GM19328 (cell line): ENCODE data around the gene PPFIA4.
"Not testable (repeated sequence)": the region's sequence is repeated elsewhere in the genome, so short reads cannot be mapped to it uniquely, and the experiment has no call there.

ENCODE experiments used
- ATAC-seq: cut with Tn5 transposase; IDR thresholded peaks from one replicate; pipeline ENCODE4 v1.9.1; 2021; ENCODE audit warnings: mild to moderate bottlenecking, moderate library complexity; ENCODE audit not compliant: unreplicated experiment

The PPFIA4 gene

GRCh38 chr1:203011582-203011981 is 14.7 kb upstream of the PPFIA4 start:
- no peak for ATAC-seq

DNA sequence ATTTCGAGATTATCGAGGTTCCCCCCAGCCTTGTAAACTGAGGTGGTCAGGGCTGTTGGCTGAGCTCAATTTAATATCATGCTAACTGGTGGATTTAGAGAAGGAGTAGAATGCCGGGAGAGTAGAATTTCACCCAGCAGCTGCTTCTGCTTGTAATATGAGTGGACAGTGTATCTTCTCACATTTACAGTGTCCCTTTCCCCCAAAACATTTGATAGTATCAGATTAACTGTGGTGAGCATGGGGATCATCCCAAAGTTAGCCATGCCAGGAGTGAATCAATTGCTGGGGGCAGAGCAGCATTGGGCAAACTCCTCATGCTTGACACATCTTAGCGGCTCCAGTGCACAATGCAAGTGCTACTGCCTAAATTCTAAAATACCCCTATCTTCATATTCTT is 9.2 kb upstream of the PPFIA4 start:
- ATAC-seq, result no peak

DNA sequence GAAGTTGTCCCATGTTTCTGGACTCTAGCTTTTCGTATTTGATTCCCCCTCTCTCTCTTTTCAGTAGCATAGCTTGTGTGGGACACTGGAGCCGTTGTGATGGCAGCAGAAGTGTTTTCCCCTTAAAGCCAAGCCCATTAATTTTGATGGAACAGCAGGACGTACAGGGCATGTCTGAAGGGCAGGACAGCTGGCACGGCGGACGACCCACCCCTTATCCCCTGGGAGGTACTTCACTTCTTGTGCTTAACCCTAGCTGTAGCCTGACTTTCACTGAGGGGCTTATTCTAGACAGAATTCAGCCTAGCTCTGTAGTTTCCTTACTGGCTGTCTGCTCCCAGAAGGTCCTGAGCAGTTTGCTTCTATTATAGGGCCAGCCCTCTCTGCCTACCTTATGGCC is 8.6 kb upstream of the PPFIA4 start:
- no peak for ATAC-seq

DNA sequence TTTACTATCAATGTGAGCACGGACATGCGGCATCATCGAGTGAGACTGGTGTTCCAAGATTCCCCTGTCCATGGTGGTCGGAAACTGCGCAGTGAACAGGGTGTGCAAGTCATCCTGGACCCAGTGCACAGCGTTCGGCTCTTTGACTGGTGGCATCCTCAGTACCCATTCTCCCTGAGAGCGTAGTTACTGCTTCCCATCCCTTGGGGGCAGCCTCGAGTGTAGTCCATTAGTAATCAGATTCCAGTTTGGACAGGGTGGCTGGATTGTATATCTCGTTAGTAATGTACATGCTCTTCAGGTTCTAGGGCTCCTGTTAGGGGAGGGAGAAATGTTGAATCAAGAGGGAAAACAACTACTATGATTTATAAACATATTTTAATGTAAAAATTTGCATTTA is 3.4 kb upstream of the PPFIA4 start:
- not testable (repeated sequence) for ATAC-seq

DNA sequence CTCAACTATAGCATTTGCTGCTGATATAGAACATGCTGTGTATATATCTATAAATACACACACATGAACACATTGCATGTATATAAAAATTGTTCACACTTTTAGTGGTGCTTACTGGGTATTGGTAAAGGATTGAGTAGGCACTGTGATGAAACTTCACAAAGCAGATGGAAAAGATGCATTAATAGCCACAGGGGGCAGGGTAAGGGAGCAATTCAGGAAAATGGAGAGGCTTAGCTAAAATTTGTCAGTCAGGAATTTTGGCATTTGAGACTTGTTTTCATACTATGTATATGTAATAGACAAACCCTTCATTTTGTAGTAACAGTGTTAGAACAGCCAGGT is 633 bp upstream of the PPFIA4 start:
- no peak for ATAC-seq

- ATAC-seq, result peak; percentile 32
These were observed 674 bp downstream of the PPFIA4 start for GRCh38 chr1:203026666-203027663.

GRCh38 chr1:203028067-203028783 is 1.9 kb downstream of the PPFIA4 start:
- no peak for ATAC-seq

DNA sequence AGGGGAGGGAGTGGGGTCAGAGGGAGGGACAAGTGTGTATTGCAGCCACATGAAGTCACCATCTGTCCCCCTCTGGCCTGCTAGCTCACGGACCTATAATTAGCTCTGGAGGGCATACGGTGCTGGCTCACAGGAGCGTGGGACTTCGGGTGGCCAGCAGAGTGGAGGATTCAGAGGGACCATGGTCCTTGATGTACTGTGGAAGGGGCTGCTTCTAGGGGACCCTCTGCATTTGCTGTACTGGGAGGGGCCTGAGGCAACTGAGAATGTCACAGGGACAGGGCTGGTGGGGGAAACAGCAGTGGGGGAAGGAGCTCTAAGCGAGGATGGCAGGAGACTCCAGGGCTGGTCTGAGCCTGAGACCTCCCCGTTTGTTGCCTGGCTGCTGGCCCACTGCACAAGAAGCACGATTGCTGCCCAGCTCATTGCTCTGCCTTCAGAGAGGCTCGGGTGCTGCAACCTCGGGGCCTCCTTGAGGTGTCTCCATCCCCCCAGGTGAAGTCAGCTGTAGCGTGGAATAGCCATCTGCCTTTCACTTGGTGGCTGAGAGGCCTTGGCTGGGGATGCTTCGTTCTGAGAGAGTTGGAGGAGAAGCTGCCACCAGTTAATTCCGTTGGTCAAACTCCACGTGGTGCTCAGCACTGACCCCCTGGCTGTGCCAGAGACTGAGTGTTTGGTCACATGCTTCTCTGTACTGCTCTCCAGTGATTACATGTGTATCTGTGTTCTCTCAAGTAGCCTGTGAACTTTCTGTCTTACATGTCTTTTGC is 2.7 kb downstream of the PPFIA4 start:
- no peak for ATAC-seq

GRCh38 chr1:203031467-203031866 is 5.2 kb downstream of the PPFIA4 start:
- no peak for ATAC-seq

DNA sequence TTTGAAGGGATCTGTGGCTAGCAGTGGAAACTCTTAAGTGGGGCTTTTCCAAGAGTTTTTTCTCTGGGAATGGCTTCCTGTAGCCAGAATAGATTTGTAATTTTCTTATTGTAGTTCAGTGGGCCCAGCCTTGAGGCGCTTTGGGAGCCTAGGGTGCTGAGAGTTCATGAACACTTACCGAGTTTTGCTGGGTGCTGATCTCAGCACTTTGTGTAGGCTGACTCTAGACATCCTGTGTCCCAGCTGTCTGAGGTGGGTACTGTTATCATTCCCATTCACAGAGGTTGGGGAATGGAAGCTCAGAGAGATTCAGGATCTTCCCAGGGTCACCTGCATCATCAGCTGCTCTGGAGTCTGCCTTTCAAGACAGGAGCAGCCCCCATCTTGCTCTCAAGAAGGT is 7.0 kb downstream of the PPFIA4 start:
- no peak for ATAC-seq

DNA sequence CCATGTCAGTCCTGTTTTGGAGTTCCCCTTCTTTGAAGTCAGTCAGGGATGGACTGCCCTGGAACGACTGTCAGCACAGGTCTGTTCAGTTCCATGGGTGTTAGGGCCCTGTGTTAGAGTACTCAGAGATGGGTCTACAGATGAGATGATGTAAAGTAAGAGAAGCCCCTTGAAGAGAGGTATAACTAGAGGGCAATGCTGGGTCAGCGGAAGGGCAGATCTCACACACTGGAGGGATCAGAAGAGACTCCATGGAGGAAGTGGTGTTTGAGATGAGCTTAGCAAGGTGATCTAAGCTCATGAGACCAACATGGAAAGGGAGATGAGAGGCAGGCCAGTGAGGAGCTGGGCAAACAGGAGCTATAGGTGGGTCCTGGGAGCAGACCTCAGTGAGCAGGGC is 7.6 kb downstream of the PPFIA4 start:
- ATAC-seq, result no peak

DNA sequence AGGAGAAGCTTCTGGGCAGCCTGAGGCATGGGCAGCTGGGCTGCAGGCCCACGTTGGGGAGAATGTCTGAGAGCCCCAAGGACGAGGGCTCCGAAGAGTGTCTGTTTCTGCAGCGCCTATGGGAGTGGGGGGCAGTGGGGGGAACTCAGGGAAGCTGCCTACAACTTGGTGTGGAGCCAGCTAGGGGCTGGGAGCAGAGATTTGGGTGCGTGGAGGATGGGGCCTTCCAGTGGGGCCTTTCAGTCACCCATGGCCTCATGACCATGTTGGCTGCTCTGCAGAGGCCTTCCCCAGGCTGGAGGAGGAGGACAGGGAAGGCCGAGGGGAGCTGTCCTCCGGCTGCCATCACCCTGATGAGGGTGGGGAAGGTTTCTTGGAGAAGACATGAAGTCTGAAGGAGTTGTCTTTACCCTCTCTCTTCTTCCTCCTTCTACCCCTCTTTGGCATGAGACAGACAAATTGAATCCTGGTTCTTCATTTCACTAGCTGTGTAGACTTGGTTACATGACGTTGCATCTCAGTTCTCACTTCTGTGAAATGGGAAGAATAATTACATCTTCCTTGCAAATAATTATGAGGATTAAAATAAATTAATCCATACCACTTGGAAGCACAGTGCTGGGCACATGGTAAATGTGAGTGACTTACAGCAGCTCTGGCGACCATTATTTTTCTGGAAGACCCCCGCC is 8.3 kb downstream of the PPFIA4 start:
- no peak for ATAC-seq

DNA sequence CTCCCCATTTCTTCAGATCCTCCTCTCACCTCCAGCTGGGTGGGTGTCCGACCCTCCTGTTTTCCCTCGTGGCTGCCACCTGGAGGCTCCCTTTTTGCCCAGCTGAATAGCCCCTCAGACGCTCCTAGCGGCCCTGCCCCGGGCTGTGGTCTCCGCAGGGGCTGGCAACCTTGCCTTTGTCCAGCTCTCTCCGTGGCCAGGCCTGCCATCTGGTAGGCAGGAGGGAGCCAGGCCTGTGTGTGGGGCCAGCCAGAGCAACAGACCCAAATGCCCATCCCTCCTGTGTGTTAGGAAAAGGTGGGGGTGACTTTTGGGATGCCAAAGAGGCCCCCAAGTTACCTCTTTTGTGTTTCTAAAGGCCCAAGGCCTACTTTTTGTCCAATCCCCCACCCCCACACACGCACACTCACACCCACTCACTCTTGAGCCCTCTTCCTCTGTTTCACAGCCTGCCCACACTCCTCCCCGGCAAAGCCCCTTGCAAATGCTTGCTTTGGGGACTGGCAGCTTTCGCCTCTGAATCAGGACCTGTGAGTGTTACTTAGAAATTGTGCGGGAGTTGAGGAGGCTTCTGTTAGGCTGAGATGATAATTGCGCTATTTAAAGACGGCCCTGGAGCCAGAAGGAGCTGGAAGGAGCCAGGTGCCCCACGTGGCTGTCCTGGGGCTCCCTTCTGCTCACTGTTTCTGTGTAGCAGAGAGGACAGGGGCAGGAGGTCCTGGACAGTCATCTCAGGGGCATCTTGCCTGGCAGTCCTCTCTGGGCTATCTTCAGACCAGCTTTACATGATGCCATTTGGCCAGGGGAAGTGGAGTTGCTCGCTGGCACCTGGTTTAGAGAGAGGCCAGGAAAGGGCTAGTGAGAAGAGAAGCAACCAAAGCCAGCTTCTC is 9.1 kb downstream of the PPFIA4 start:
- no peak for ATAC-seq

GRCh38 chr1:203036135-203036534 is 9.8 kb downstream of the PPFIA4 start:
- no peak for ATAC-seq

- no peak for ATAC-seq
These were observed 10.2 kb downstream of the PPFIA4 start for GRCh38 chr1:203036537-203036936.

GRCh38 chr1:203037509-203038190 is 11.4 kb downstream of the PPFIA4 start:
- no peak for ATAC-seq

GRCh38 chr1:203038217-203038741 is 12.0 kb downstream of the PPFIA4 start:
- ATAC-seq, result no peak

GRCh38 chr1:203038891-203039608 is 12.8 kb downstream of the PPFIA4 start:
- no peak for ATAC-seq
